HepG2 (cell line): Measurements from ENCODE around the gene TANGO2. TPM values are rescaled to one million over a fixed set of nuclear protein-coding genes. Genes with fewer than 3 reads are reported as not detected.

ENCODE experiments used
- DPF2 ChIP-seq: sonication (generic); formaldehyde crosslinking; IDR thresholded peaks from 2 replicates; pipeline ENCODE4 v1.4.0; 2020; ENCODE audit warnings: mild to moderate bottlenecking, low read depth, missing genetic modification reagents, borderline replicate concordance
- EEA1 ChIP-seq: sonication (generic); formaldehyde crosslinking; IDR thresholded peaks from 2 replicates; pipeline ENCODE4 v1.5.1; 2020; ENCODE audit warnings: mild to moderate bottlenecking, missing genetic modification reagents, borderline replicate concordance
- GATAD1 ChIP-seq: IDR thresholded peaks from 2 replicates; pipeline ENCODE4 v1.6.1; 2016; ENCODE audit warnings: missing genetic modification reagents, missing compliant biosample characterization
- NCOR1 ChIP-seq: fragments of 200-600 bp; sonication (generic); IDR thresholded peaks from 2 replicates; pipeline ENCODE4 v1.7.0; 2017; ENCODE audit warnings: antibody characterized with exemption, low read length, borderline replicate concordance
- RFX1 ChIP-seq: fragments of 450-650 bp; IDR thresholded peaks from 2 replicates; pipeline ENCODE4 v1.6.1; 2017
- ZBTB3 ChIP-seq: sonication (generic); formaldehyde crosslinking; IDR thresholded peaks from 2 replicates; pipeline ENCODE4 v1.4.0; 2020; ENCODE audit warnings: low read depth, mild to moderate bottlenecking, moderate library complexity, missing genetic modification reagents, borderline replicate concordance
- ZNF292 ChIP-seq: sonication (generic); formaldehyde crosslinking; IDR thresholded peaks from 2 replicates; pipeline ENCODE4 v1.8.1; 2022; ENCODE audit warnings: mild to moderate bottlenecking, low read depth, missing genetic modification reagents, borderline replicate concordance
- ZNF564 ChIP-seq: sonication (generic); formaldehyde crosslinking; IDR thresholded peaks from 2 replicates; pipeline ENCODE4 v1.8.1; 2023; ENCODE audit warnings: mild to moderate bottlenecking, missing genetic modification reagents
- ZSCAN21 ChIP-seq: sonication (generic); formaldehyde crosslinking; IDR thresholded peaks from 2 replicates; pipeline ENCODE4 v1.8.0; 2022; ENCODE audit warnings: mild to moderate bottlenecking, missing genetic modification reagents, moderate library complexity, borderline replicate concordance
- polyA plus RNA-seq, 8 experiments: library from polyadenylated mRNA; depleted of rRNA in 3 of 8; stranded (reverse) in 7 of 8; unstranded in 1 of 8; fragments of >200 nt; fragmentation: Illumina TruSeq in 4 of 8; extraction: Trizol in 4 of 8; gene quantifications; 2 replicates each; pipeline versions ENCODE4 v1.2.1 to v1.2.3, GENCODE V29; 2011 to 2016; ENCODE audit warnings: low read depth in 4 of 8, missing spikeins in 1 of 8, mixed read lengths in 1 of 8; ENCODE audit not compliant: insufficient read depth in 1 of 8
- total RNA-seq, 5 experiments: library from RNA; depleted of rRNA; stranded (reverse); fragments of >200 nt; fragmentation: Illumina TruSeq; extraction: Trizol; gene quantifications; 2 replicates each; pipeline ENCODE4 v1.2.3, GENCODE V29; 2016; ENCODE audit warnings: low read depth in 1 of 5
- TF ChIP-seq, protein P1 (sequence below): sonication (generic); formaldehyde crosslinking; IDR thresholded peaks from 2 replicates; pipeline ENCODE4 v1.5.1; 2020; ENCODE audit warnings: mild to moderate bottlenecking, missing genetic modification reagents, moderate library complexity
- TF ChIP-seq, protein P2 (sequence below): sonication (generic); formaldehyde crosslinking; conservative IDR thresholded peaks from 2 replicates; pipeline ENCODE4 v1.5.0; 2020; ENCODE audit warnings: missing genetic modification reagents
- TF ChIP-seq, protein P3 (sequence below): sonication (generic); formaldehyde crosslinking; IDR thresholded peaks from 2 replicates; pipeline ENCODE4 v1.4.0; 2020; ENCODE audit warnings: missing genetic modification reagents
- TF ChIP-seq, protein P4 (sequence below): sonication (generic); formaldehyde crosslinking; IDR thresholded peaks from 2 replicates; pipeline ENCODE4 v1.5.1; 2020; ENCODE audit warnings: mild to moderate bottlenecking, missing genetic modification reagents, moderate library complexity
- TF ChIP-seq, protein P5 (sequence below): sonication (generic); formaldehyde crosslinking; IDR thresholded peaks from 2 replicates; pipeline ENCODE4 v1.5.0; 2020; ENCODE audit warnings: mild to moderate bottlenecking, missing genetic modification reagents, moderate library complexity
- TF ChIP-seq, protein P6 (sequence below): sonication (generic); formaldehyde crosslinking; conservative IDR thresholded peaks from 2 replicates; pipeline ENCODE4 v1.4.0; 2020; ENCODE audit warnings: missing genetic modification reagents

The TANGO2 gene
- total and polyA plus RNA-seq, 2 of the 13 experiments (the other 11 are each of a cell fraction or from before 2014, with no cell fraction given): 12.9 to 14.8 TPM

DNA sequence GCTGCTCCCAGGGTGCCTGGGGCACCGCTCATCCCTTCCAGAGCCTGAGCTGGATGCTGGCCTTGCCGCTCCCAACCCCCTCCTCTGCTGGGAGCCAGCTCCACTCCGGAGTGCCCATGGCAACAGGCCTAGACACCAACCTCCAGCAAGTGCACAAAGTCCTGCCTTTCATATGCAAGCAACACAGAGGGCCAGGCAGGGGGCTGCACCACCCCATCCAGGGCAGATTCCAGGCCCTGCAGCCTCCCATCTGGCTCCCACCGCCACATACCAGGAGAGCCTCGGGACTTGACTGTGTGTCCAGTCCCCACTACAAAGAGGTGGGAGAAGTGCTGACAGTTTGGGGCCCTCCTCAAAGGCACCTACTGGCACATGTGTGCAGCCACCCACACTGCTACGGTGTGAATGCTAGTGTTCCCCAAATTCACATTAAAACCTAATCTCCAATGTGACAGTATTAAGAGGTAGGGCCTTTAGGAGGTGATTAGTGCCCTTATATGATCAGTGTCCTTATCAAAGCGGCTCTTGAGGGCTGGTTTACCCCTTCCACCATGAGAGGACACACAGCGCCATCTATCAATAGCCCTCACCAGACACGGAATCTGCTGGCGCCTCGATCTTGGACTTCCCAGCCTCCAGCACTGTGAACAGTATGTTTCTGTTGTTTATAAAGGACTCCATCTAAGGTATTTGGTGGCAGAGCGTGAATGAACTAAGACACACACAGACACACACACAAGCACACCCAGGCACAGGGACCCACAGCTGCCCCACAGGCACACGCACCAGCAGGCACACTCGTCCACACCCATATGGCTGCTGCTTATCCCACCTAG lies 20.4 kb upstream of the TANGO2 start (continued):
- TF ChIP-seq, protein P1, sequence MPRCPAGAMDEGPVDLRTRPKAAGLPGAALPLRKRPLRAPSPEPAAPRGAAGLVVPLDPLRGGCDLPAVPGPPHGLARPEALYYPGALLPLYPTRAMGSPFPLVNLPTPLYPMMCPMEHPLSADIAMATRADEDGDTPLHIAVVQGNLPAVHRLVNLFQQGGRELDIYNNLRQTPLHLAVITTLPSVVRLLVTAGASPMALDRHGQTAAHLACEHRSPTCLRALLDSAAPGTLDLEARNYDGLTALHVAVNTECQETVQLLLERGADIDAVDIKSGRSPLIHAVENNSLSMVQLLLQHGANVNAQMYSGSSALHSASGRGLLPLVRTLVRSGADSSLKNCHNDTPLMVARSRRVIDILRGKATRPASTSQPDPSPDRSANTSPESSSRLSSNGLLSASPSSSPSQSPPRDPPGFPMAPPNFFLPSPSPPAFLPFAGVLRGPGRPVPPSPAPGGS: peak; percentile 42; the same call in 1 of the 2 replicates
- TF ChIP-seq NCOR1: peak; percentile 17; the same call in 1 of the 2 replicates
- TF ChIP-seq, protein P2, sequence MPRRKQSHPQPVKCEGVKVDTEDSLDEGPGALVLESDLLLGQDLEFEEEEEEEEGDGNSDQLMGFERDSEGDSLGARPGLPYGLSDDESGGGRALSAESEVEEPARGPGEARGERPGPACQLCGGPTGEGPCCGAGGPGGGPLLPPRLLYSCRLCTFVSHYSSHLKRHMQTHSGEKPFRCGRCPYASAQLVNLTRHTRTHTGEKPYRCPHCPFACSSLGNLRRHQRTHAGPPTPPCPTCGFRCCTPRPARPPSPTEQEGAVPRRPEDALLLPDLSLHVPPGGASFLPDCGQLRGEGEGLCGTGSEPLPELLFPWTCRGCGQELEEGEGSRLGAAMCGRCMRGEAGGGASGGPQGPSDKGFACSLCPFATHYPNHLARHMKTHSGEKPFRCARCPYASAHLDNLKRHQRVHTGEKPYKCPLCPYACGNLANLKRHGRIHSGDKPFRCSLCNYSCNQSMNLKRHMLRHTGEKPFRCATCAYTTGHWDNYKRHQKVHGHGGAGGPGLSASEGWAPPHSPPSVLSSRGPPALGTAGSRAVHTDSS (CRISPR knock-in tag): no peak
- 0 out of 2 replicates have a peak, but pooled peaks have one; percentile 25 for TF ChIP-seq DPF2
- 0 out of 2 replicates have a peak, but pooled peaks have one; percentile 55 for TF ChIP-seq ZSCAN21 (CRISPR knock-in tag)
- peak; percentile 100 for TF ChIP-seq ZNF564
- TF ChIP-seq, protein P3, sequence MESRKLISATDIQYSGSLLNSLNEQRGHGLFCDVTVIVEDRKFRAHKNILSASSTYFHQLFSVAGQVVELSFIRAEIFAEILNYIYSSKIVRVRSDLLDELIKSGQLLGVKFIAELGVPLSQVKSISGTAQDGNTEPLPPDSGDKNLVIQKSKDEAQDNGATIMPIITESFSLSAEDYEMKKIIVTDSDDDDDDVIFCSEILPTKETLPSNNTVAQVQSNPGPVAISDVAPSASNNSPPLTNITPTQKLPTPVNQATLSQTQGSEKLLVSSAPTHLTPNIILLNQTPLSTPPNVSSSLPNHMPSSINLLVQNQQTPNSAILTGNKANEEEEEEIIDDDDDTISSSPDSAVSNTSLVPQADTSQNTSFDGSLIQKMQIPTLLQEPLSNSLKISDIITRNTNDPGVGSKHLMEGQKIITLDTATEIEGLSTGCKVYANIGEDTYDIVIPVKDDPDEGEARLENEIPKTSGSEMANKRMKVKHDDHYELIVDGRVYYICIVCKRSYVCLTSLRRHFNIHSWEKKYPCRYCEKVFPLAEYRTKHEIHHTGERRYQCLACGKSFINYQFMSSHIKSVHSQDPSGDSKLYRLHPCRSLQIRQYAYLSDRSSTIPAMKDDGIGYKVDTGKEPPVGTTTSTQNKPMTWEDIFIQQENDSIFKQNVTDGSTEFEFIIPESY: peak; percentile 93
- TF ChIP-seq, protein P4, sequence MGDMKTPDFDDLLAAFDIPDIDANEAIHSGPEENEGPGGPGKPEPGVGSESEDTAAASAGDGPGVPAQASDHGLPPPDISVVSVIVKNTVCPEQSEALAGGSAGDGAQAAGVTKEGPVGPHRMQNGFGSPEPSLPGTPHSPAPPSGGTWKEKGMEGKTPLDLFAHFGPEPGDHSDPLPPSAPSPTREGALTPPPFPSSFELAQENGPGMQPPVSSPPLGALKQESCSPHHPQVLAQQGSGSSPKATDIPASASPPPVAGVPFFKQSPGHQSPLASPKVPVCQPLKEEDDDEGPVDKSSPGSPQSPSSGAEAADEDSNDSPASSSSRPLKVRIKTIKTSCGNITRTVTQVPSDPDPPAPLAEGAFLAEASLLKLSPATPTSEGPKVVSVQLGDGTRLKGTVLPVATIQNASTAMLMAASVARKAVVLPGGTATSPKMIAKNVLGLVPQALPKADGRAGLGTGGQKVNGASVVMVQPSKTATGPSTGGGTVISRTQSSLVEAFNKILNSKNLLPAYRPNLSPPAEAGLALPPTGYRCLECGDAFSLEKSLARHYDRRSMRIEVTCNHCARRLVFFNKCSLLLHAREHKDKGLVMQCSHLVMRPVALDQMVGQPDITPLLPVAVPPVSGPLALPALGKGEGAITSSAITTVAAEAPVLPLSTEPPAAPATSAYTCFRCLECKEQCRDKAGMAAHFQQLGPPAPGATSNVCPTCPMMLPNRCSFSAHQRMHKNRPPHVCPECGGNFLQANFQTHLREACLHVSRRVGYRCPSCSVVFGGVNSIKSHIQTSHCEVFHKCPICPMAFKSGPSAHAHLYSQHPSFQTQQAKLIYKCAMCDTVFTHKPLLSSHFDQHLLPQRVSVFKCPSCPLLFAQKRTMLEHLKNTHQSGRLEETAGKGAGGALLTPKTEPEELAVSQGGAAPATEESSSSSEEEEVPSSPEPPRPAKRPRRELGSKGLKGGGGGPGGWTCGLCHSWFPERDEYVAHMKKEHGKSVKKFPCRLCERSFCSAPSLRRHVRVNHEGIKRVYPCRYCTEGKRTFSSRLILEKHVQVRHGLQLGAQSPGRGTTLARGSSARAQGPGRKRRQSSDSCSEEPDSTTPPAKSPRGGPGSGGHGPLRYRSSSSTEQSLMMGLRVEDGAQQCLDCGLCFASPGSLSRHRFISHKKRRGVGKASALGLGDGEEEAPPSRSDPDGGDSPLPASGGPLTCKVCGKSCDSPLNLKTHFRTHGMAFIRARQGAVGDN: peak; percentile 81
- TF ChIP-seq ZNF292: peak; percentile 68; the same call in 1 of the 2 replicates
- TF ChIP-seq GATAD1 (CRISPR knock-in tag): no peak
- no peak for TF ChIP-seq ZBTB3 (CRISPR knock-in tag)
- TF ChIP-seq RFX1: peak; percentile 81
- TF ChIP-seq EEA1 (CRISPR knock-in tag): no peak
- TF ChIP-seq, protein P5, sequence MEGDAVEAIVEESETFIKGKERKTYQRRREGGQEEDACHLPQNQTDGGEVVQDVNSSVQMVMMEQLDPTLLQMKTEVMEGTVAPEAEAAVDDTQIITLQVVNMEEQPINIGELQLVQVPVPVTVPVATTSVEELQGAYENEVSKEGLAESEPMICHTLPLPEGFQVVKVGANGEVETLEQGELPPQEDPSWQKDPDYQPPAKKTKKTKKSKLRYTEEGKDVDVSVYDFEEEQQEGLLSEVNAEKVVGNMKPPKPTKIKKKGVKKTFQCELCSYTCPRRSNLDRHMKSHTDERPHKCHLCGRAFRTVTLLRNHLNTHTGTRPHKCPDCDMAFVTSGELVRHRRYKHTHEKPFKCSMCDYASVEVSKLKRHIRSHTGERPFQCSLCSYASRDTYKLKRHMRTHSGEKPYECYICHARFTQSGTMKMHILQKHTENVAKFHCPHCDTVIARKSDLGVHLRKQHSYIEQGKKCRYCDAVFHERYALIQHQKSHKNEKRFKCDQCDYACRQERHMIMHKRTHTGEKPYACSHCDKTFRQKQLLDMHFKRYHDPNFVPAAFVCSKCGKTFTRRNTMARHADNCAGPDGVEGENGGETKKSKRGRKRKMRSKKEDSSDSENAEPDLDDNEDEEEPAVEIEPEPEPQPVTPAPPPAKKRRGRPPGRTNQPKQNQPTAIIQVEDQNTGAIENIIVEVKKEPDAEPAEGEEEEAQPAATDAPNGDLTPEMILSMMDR (CRISPR knock-in tag): peak; percentile 47
- TF ChIP-seq, protein P6, sequence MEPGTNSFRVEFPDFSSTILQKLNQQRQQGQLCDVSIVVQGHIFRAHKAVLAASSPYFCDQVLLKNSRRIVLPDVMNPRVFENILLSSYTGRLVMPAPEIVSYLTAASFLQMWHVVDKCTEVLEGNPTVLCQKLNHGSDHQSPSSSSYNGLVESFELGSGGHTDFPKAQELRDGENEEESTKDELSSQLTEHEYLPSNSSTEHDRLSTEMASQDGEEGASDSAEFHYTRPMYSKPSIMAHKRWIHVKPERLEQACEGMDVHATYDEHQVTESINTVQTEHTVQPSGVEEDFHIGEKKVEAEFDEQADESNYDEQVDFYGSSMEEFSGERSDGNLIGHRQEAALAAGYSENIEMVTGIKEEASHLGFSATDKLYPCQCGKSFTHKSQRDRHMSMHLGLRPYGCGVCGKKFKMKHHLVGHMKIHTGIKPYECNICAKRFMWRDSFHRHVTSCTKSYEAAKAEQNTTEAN (CRISPR knock-in tag): peak; percentile 86
